HepG2 (cell line): ENCODE data around the gene MBTPS1. TPM values are rescaled to one million over a fixed set of nuclear protein-coding genes. Genes with fewer than 3 reads are reported as not detected.

Experiments used
- DMAP1 ChIP-seq: IDR thresholded peaks from 2 replicates; pipeline ENCODE4 v1.6.1; 2016
- HIVEP1 ChIP-seq: sonication (generic); formaldehyde crosslinking; IDR thresholded peaks from 2 replicates; pipeline ENCODE4 v1.4.0; 2020; ENCODE audit warnings: mild to moderate bottlenecking, missing genetic modification reagents
- HNRNPH1 ChIP-seq: fragments of 200-400 bp; formaldehyde crosslinking; optimal IDR thresholded peaks from 2 replicates; pipeline ENCODE3; 2017; ENCODE audit warnings: mild to moderate bottlenecking, low read depth, low read length
- KLF16 ChIP-seq, 2 experiments: sonication (generic) in 1 of 2; formaldehyde crosslinking in 1 of 2; IDR thresholded peaks; 2 replicates each; pipeline versions ENCODE4 v1.6.1 to v1.8.0; 2016 to 2023; ENCODE audit warnings: missing genetic modification reagents in 2 of 2, missing compliant biosample characterization in 1 of 2
- MAFG ChIP-seq: sonication (generic); formaldehyde crosslinking; IDR thresholded peaks from 2 replicates; pipeline ENCODE4 v1.5.1; 2020; ENCODE audit warnings: mild to moderate bottlenecking, missing genetic modification reagents
- MBNL3 ChIP-seq: fragments of 250-450 bp; sonication (Bioruptor Pico); conservative IDR thresholded peaks from 2 replicates; pipeline ENCODE4 v1.8.0; 2022; ENCODE audit warnings: mild to moderate bottlenecking, inconsistent platforms
- MIER2 ChIP-seq: IDR thresholded peaks from 2 replicates; pipeline ENCODE4 v1.6.1; 2016; ENCODE audit warnings: missing biosample characterization, missing genetic modification reagents
- NPAS2 ChIP-seq: sonication (generic); formaldehyde crosslinking; IDR thresholded peaks from 2 replicates; pipeline ENCODE4 v1.8.0; 2022; ENCODE audit warnings: mild to moderate bottlenecking, missing genetic modification reagents, borderline replicate concordance
- SMAD3 ChIP-seq: sonication (generic); formaldehyde crosslinking; IDR thresholded peaks from 2 replicates; pipeline ENCODE4 v1.4.0; 2020; ENCODE audit warnings: missing genetic modification reagents
- SRSF1 ChIP-seq: fragments of 200-400 bp; formaldehyde crosslinking; optimal IDR thresholded peaks from 2 replicates; pipeline ENCODE3; 2017; ENCODE audit warnings: mild to moderate bottlenecking, low read depth, low read length, moderate library complexity
- TARDBP ChIP-seq: sonication (generic); formaldehyde crosslinking; IDR thresholded peaks from 2 replicates; pipeline ENCODE4 v1.8.0; 2022; ENCODE audit warnings: mild to moderate bottlenecking, missing genetic modification reagents
- ZBTB40 ChIP-seq, 2 experiments: fragments of 450-650 bp in 1 of 2; sonication (generic) in 1 of 2; formaldehyde crosslinking in 1 of 2; IDR thresholded peaks; 2 replicates each; pipeline versions ENCODE4 v1.6.1 to v1.8.0; 2016 to 2022; ENCODE audit warnings: antibody characterized with exemption in 1 of 2, mild to moderate bottlenecking in 1 of 2, missing genetic modification reagents in 1 of 2
- ZMYM4 ChIP-seq: sonication (generic); formaldehyde crosslinking; IDR thresholded peaks from 2 replicates; pipeline ENCODE4 v1.8.1; 2023; ENCODE audit warnings: mild to moderate bottlenecking, missing genetic modification reagents
- ZNF160 ChIP-seq: sonication (generic); formaldehyde crosslinking; IDR thresholded peaks from 2 replicates; pipeline ENCODE4 v1.8.0; 2022; ENCODE audit warnings: mild to moderate bottlenecking, inconsistent platforms, missing genetic modification reagents
- ZNF343 ChIP-seq: sonication (generic); formaldehyde crosslinking; IDR thresholded peaks from 2 replicates; pipeline ENCODE4 v1.4.0; 2020; ENCODE audit warnings: mild to moderate bottlenecking, missing genetic modification reagents
- ZNF44 ChIP-seq: sonication (generic); formaldehyde crosslinking; IDR thresholded peaks from 2 replicates; pipeline ENCODE4 v1.5.1; 2020; ENCODE audit warnings: mild to moderate bottlenecking, missing genetic modification reagents
- ZNF749 ChIP-seq: sonication (generic); formaldehyde crosslinking; IDR thresholded peaks from 2 replicates; pipeline ENCODE4 v1.8.0; 2022; ENCODE audit warnings: mild to moderate bottlenecking, missing genetic modification reagents, moderate library complexity, borderline replicate concordance
- ZNF790 ChIP-seq: sonication (generic); formaldehyde crosslinking; IDR thresholded peaks from 2 replicates; pipeline ENCODE4 v1.8.0; 2022; ENCODE audit warnings: missing genetic modification reagents, mild to moderate bottlenecking, borderline replicate concordance
- polyA plus RNA-seq, 8 experiments: library from polyadenylated mRNA; depleted of rRNA in 3 of 8; stranded (reverse) in 7 of 8; unstranded in 1 of 8; fragments of >200 nt; fragmentation: Illumina TruSeq in 4 of 8; extraction: Trizol in 4 of 8; gene quantifications; 2 replicates each; pipeline versions ENCODE4 v1.2.1 to v1.2.3, GENCODE V29; 2011 to 2016; ENCODE audit warnings: low read depth in 4 of 8, missing spikeins in 1 of 8, mixed read lengths in 1 of 8; ENCODE audit not compliant: insufficient read depth in 1 of 8
- total RNA-seq, 5 experiments: library from RNA; depleted of rRNA; stranded (reverse); fragments of >200 nt; fragmentation: Illumina TruSeq; extraction: Trizol; gene quantifications; 2 replicates each; pipeline ENCODE4 v1.2.3, GENCODE V29; 2016; ENCODE audit warnings: low read depth in 1 of 5
- TF ChIP-seq, protein P1 (sequence below): IDR thresholded peaks from 2 replicates; pipeline ENCODE4 v1.6.1; 2016; ENCODE audit warnings: missing compliant biosample characterization, missing genetic modification reagents, borderline replicate concordance

Gene MBTPS1
- total and polyA plus RNA-seq, 2 of the 13 experiments (the other 11 are each of a cell fraction or from before 2014, with no cell fraction given), result 56.7 to 91.3 TPM

- TF ChIP-seq, protein P1, sequence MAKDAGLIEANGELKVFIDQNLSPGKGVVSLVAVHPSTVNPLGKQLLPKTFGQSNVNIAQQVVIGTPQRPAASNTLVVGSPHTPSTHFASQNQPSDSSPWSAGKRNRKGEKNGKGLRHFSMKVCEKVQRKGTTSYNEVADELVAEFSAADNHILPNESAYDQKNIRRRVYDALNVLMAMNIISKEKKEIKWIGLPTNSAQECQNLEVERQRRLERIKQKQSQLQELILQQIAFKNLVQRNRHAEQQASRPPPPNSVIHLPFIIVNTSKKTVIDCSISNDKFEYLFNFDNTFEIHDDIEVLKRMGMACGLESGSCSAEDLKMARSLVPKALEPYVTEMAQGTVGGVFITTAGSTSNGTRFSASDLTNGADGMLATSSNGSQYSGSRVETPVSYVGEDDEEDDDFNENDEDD (CRISPR knock-in tag), result peak; percentile 44; the same call in 1 of the 2 replicates
- peak in 1 of 2 experiments; percentile 75; a peak in 2 of 4 replicates for TF ChIP-seq KLF16 (CRISPR knock-in tag; IDR thresholded peaks at IDR 0.05)
- no peak for TF ChIP-seq HNRNPH1
- no peak for TF ChIP-seq MBNL3 (CRISPR knock-in tag)
- no peak; the same call in none of the 2 replicates for TF ChIP-seq ZNF343 (CRISPR knock-in tag)
- TF ChIP-seq HIVEP1 (CRISPR knock-in tag), result peak; percentile 46; the same call in 1 of the 2 replicates
- TF ChIP-seq SRSF1, result no peak
- peak; percentile 76; the same call in 1 of the 2 replicates for TF ChIP-seq ZNF44
- no peak for TF ChIP-seq ZBTB40 (IDR thresholded peaks at IDR 0.05)
- no peak for TF ChIP-seq ZBTB40 (CRISPR knock-in tag; IDR thresholded peaks at IDR 0.05)
- peak; percentile 42; the same call in 1 of the 2 replicates for TF ChIP-seq MIER2
- TF ChIP-seq SMAD3 (CRISPR knock-in tag), result no peak; the same call in 1 of the 2 replicates
- peak; percentile 84 for TF ChIP-seq DMAP1
- TF ChIP-seq TARDBP, result peak; percentile 78
- no peak for TF ChIP-seq MAFG (CRISPR knock-in tag)
- TF ChIP-seq NPAS2 (CRISPR knock-in tag), result no peak
- TF ChIP-seq ZNF749 (CRISPR knock-in tag), result peak; percentile 34; the same call in 1 of the 2 replicates
- TF ChIP-seq ZNF160 (CRISPR knock-in tag), result no peak
- TF ChIP-seq ZNF790 (CRISPR knock-in tag), result no peak
- TF ChIP-seq ZMYM4, result peak; percentile 79
Measured at GRCh38 chr16:84138824-84139627, 22.3 kb upstream of the MBTPS1 start (continued).
